ENCODE measurements around the gene STK32B.

The STK32B gene

DNA sequence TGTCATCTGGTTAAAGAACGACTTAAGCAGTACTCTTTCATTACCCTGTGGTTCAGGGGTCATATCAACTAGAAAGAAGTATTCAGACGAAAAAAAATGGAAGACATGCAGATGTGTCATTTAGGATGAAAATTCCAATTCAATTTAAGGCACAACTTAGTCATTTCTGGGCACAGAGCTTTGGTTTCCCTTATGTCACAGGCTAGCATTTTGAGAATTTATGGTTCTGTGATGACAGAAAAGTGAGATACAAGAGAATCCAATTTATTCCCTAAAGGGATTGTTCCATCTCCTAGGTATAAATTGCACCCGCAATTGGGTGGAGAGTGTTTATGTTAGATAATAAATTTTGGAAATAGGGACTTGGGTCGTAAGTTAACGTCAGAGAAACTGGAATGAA is 306.6 kb downstream of the STK32B start:
- no peak for TF ChIP-seq TCF12 (IDR thresholded peaks at IDR 0.05; ENCODE audit: low read depth)
- no peak for TF ChIP-seq RAD21 (IDR thresholded peaks at IDR 0.05; ENCODE audit: low read depth)

DNA sequence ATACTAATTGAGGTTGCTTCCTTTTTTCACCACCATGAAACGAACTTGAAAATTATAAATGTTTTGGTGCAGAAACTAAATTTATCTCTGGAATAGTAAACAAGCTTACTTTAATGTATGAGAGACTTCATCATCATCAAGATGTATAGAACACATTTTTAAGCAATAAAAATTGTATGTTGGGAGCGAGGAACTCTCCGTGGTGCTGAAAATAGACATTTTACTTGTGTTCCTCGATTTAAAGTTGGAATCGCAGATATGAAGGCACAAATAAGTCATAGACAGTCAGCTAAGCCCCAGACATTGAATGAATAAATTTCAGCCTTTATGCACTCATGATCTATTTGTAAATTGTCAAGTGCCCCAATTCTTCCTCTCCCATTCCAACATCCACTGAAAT is 310.7 kb downstream of the STK32B start:
- TF ChIP-seq TAF1 (IDR thresholded peaks at IDR 0.05; ENCODE audit: low read depth) (no peak), CEBPB (IDR thresholded peaks at IDR 0.05) (no peak), EP300 (IDR thresholded peaks at IDR 0.05; ENCODE audit: borderline replicate concordance) (no peak)
- TF ChIP-seq, protein P1, sequence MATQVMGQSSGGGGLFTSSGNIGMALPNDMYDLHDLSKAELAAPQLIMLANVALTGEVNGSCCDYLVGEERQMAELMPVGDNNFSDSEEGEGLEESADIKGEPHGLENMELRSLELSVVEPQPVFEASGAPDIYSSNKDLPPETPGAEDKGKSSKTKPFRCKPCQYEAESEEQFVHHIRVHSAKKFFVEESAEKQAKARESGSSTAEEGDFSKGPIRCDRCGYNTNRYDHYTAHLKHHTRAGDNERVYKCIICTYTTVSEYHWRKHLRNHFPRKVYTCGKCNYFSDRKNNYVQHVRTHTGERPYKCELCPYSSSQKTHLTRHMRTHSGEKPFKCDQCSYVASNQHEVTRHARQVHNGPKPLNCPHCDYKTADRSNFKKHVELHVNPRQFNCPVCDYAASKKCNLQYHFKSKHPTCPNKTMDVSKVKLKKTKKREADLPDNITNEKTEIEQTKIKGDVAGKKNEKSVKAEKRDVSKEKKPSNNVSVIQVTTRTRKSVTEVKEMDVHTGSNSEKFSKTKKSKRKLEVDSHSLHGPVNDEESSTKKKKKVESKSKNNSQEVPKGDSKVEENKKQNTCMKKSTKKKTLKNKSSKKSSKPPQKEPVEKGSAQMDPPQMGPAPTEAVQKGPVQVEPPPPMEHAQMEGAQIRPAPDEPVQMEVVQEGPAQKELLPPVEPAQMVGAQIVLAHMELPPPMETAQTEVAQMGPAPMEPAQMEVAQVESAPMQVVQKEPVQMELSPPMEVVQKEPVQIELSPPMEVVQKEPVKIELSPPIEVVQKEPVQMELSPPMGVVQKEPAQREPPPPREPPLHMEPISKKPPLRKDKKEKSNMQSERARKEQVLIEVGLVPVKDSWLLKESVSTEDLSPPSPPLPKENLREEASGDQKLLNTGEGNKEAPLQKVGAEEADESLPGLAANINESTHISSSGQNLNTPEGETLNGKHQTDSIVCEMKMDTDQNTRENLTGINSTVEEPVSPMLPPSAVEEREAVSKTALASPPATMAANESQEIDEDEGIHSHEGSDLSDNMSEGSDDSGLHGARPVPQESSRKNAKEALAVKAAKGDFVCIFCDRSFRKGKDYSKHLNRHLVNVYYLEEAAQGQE (IDR thresholded peaks at IDR 0.05; ENCODE audit: low read depth): peak; percentile 86

DNA sequence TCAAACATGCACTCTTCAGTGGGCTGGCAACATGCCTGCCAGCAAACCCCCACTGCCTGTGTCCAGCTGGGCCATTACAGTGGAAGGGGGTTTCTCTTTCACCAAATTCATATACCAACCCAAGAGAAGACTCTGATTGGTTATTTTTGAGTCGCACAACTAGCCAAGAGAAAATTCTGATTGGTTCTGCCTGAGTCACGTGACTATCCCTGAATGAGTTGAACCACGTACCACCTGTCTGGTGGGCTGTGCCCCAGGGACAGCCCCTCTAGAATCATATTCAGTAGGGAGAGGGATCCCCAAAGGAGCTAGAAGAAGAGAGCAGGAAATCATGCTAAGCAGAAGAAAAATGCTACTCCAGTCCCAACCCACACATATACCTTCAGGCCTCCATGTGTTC is 313.1 kb downstream of the STK32B start:
- TF ChIP-seq TAF1 (IDR thresholded peaks at IDR 0.05; ENCODE audit: low read depth): no peak
- TF ChIP-seq RAD21 (IDR thresholded peaks at IDR 0.05; ENCODE audit: low read depth): no peak
- no peak for TF ChIP-seq CREB1 (IDR thresholded peaks at IDR 0.05; ENCODE audit: low read depth)
- TF ChIP-seq, protein P2, sequence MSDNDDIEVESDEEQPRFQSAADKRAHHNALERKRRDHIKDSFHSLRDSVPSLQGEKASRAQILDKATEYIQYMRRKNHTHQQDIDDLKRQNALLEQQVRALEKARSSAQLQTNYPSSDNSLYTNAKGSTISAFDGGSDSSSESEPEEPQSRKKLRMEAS (IDR thresholded peaks at IDR 0.05): no peak

DNA sequence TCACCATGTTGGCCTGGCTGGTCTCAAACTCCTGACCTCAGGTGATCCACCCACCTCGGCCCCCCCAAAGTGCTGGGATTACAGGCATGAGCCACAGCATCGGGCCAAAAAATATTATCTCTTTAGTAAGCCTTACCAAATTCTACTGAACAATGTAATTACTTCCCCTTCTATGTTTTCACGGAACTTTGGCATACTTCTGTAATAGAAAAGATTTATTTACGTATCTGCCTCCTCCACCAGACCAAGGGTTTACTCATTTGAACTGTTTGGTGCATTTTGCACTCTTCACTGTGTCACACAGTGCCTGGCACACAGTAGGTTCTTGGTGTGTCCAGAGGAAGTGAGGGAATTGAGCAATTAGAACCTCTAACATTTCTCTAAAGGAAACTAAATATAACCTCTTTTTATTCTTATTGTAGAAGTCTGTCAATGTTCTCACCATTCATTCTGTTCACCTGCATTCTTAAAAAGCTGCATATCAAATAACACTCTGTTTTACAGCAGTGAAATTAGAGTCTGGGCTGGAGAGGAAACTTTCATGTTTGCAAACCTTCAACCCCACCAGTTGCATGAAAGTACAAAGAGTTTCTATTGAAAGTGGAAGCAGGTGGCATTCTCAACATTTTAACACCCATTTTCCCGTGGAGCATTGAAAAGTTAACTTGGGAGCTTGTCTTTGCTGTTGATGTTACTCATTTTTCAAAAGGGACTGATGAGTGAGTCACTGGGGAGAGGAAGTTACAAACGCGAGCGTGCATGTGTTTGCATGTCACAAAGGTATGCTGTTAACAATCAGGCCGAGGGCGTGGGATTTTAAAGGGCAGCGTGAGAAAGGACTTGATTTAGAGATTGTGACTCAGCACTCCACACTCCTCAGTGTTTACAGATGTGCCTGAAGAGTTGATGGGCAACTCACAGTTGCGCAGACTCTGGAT is 314.1 kb downstream of the STK32B start:
- TF ChIP-seq FOXM1 (IDR thresholded peaks at IDR 0.05; ENCODE audit: borderline replicate concordance, low read depth) (no peak), TCF12 (IDR thresholded peaks at IDR 0.05; ENCODE audit: low read depth) (no peak), RAD21 (IDR thresholded peaks at IDR 0.05; ENCODE audit: low read depth) (no peak), YY1 (IDR thresholded peaks at IDR 0.05; ENCODE audit: low read depth) (no peak), TEAD4 (IDR thresholded peaks at IDR 0.05) (no peak), EP300 (IDR thresholded peaks at IDR 0.05; ENCODE audit: borderline replicate concordance) (no peak)
- TF ChIP-seq, protein P3, sequence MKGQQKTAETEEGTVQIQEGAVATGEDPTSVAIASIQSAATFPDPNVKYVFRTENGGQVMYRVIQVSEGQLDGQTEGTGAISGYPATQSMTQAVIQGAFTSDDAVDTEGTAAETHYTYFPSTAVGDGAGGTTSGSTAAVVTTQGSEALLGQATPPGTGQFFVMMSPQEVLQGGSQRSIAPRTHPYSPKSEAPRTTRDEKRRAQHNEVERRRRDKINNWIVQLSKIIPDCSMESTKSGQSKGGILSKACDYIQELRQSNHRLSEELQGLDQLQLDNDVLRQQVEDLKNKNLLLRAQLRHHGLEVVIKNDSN (IDR thresholded peaks at IDR 0.05): no peak

DNA sequence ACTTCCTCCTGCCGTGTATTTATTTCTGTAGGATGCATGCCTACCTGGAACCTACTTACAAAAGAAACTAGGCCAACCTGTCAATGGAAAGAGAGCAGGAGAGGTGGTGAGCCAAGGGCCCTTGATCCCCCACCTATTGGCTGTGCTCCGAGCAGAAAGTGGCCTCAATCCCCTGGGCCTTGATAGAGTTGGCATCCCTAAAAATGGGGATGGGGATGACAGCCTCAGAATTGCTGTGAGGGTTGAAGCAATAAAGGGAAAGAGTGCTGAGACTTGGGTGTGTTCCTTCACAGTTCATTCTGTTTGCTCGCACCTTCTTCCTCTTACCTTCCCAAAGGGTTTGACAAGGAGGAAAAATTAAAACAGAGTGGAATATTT is 314.7 kb downstream of the STK32B start:
- TF ChIP-seq, protein P1 (IDR thresholded peaks at IDR 0.05; ENCODE audit: low read depth): no peak
- TF ChIP-seq ZBTB7A (IDR thresholded peaks at IDR 0.05; ENCODE audit: low read depth) (no peak), RAD21 (IDR thresholded peaks at IDR 0.05; ENCODE audit: low read depth) (no peak), FOXM1 (IDR thresholded peaks at IDR 0.05; ENCODE audit: borderline replicate concordance, low read depth) (no peak), EGR1 (IDR thresholded peaks at IDR 0.05) (no peak)

DNA sequence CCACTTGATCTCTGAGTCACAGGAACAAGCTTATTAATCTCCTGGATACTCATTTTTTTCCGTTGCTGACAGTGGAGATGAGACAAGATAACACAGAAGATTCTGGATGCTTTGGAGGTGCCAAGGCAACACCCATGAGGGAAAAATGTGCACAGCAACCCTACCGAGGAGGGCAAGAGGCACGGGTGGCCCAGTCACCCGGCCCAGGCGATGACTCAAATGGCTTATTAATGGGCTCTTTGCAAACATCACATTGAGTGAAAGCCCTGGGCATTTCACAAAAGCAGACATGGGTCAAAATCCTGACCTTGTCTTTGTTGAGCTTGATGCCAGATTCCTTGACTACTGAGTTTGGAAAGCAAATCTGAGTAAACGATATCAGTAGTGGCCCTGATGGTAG is 315.1 kb downstream of the STK32B start:
- no peak for TF ChIP-seq YY1 (IDR thresholded peaks at IDR 0.05; ENCODE audit: low read depth)
- TF ChIP-seq, protein P1 (IDR thresholded peaks at IDR 0.05; ENCODE audit: low read depth): no peak
- TF ChIP-seq FOXM1 (IDR thresholded peaks at IDR 0.05; ENCODE audit: borderline replicate concordance, low read depth): no peak
- no peak for TF ChIP-seq RAD21 (IDR thresholded peaks at IDR 0.05; ENCODE audit: low read depth)
- no peak for TF ChIP-seq CREB1 (IDR thresholded peaks at IDR 0.05; ENCODE audit: low read depth)
- no peak for TF ChIP-seq EP300 (IDR thresholded peaks at IDR 0.05; ENCODE audit: borderline replicate concordance)
- TF ChIP-seq TAF1 (IDR thresholded peaks at IDR 0.05; ENCODE audit: low read depth): no peak
- TF ChIP-seq CEBPB (IDR thresholded peaks at IDR 0.05): no peak
- no peak for TF ChIP-seq TEAD4 (IDR thresholded peaks at IDR 0.05)
- TF ChIP-seq NFIC (IDR thresholded peaks at IDR 0.05): no peak
- TF ChIP-seq, protein P3 (IDR thresholded peaks at IDR 0.05): no peak

Measured in Ishikawa (cell line).